Measurements from ENCODE around the gene AIDA.

DNA sequence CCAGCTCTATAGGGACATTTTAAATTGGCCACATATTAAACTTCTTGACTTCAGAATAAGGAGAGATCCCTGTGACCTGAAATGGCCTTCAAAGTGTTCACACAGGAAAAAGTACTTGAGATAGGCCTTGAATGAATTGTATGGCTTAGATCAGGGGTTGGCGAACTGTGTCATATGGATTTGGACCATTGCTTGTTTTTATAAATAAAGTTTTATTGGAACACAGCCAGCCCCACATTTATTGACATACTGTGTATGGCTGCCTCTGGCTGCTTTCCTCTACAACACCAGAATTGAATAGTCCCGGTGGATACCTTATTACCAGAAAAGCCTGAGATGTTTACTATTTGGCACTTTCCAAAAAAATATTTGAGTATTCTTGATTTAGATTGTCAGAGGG is 4.1 kb upstream of the AIDA start:
- TF ChIP-seq EP300 (IDR thresholded peaks at IDR 0.05) = no peak
- no peak for TF ChIP-seq CTCF (IDR thresholded peaks at IDR 0.05)
- TF ChIP-seq POLR2A (IDR thresholded peaks at IDR 0.05) = no peak
- TF ChIP-seq POLR2AphosphoS5 (IDR thresholded peaks at IDR 0.05) = no peak

Measured in gastroesophageal sphincter (tissue), 3 donors.